Fibroblast of pulmonary artery (primary cell): ENCODE measurements around the gene SCNN1A.

ENCODE experiments used
- DNase-seq: peaks from one replicate; pipeline ENCODE4 v3.0.0-alpha.2; 2010; ENCODE audit warnings: low read depth
- H3K4me3 ChIP-seq: replicated peaks from 2 replicates; pipeline ENCODE4 v1.5.1; 2011; ENCODE audit warnings: low read depth, mild to moderate bottlenecking, control low read depth, low read length, moderate library complexity
- CTCF ChIP-seq: IDR thresholded peaks from 2 replicates; pipeline ENCODE4 v1.5.1; 2011; ENCODE audit warnings: mild to moderate bottlenecking, control low read depth, low read length, inconsistent platforms; ENCODE audit errors: missing control alignments

Gene SCNN1A

GRCh38 chr12:6316921-6317692, 58.3 kb downstream of the SCNN1A start:
- no peak overlapping the region for H3K4me3 ChIP-seq
- TF ChIP-seq CTCF: no peak
- DNase-seq: no peak

- no peak for TF ChIP-seq CTCF
- DNase-seq: no peak
Observed at GRCh38 chr12:6315704-6316597, 59.4 kb downstream of the SCNN1A start.

GRCh38 chr12:6315184-6315583, 60.2 kb downstream of the SCNN1A start:
- no peak for DNase-seq
- H3K4me3 ChIP-seq: no peak overlapping the region
- no peak for TF ChIP-seq CTCF

More at GRCh38 chr12:6315704-6316597, 59.4 kb downstream of the SCNN1A start:
- H3K4me3 ChIP-seq: no peak overlapping the region

GRCh38 chr12:6314776-6315175, 60.6 kb downstream of the SCNN1A start:
- H3K4me3 ChIP-seq: no peak overlapping the region
- TF ChIP-seq CTCF: no peak

GRCh38 chr12:6313326-6313940, 61.9 kb downstream of the SCNN1A start:
- DNase-seq: no peak
- no peak overlapping the region for H3K4me3 ChIP-seq
- no peak for TF ChIP-seq CTCF

More at GRCh38 chr12:6314776-6315175, 60.6 kb downstream of the SCNN1A start:
- no peak for DNase-seq

- no peak for DNase-seq
- no peak overlapping the region for H3K4me3 ChIP-seq
- no peak for TF ChIP-seq CTCF
Observed at GRCh38 chr12:6312529-6313325, 62.6 kb downstream of the SCNN1A start.
